Common myeloid progenitor, CD34-positive (primary cell): ENCODE data around the gene C16orf78.

Experiments used
- CTCF ChIA-PET: fragments of 350-600 bp; sonication (Branson Sonifier 250); formaldehyde crosslinking; loops from one replicate; lab custom pipeline; 2021; ENCODE audit warnings: antibody characterized with exemption; lab: Charles Lee
- POLR2A ChIA-PET: fragments of 350-600 bp; sonication (Branson Sonifier 250); formaldehyde crosslinking; loops from one replicate; lab custom pipeline; 2021; ENCODE audit warnings: antibody characterized with exemption; lab: Charles Lee
- DNase-seq, 3 donors: peaks; one replicate each; pipeline versions ENCODE4 v3.0.0 to v3.0.0-alpha.2; 2013
- H3K27ac ChIP-seq, 2 experiments: 1 replicate in 1 of 2; 2 replicates in 1 of 2; pipeline ENCODE4 v1.7.0; 2013; ENCODE audit warnings: inconsistent platforms in 2 of 2, low read length in 2 of 2, mild to moderate bottlenecking in 2 of 2, low read depth in 1 of 2, moderate library complexity in 1 of 2; ENCODE audit not compliant: severe bottlenecking in 2 of 2, insufficient read depth in 1 of 2, poor library complexity in 1 of 2
- H3K27me3 ChIP-seq, 5 experiments: replicated peaks in 2 of 5; 1 replicate in 3 of 5; 2 replicates in 2 of 5; pipeline versions ENCODE4 v1.6.1 to v1.7.0; 2013; ENCODE audit warnings: low read length in 4 of 5, mild to moderate bottlenecking in 2 of 5, moderate library complexity in 2 of 5, inconsistent platforms in 1 of 5; ENCODE audit not compliant: insufficient read depth in 5 of 5, control insufficient read depth in 4 of 5
- H3K36me3 ChIP-seq, 4 experiments: 1 replicate in 2 of 4; 2 replicates in 2 of 4; pipeline versions ENCODE4 v1.6.1 to v1.7.0; 2013; ENCODE audit warnings: low read length in 3 of 4, control low read depth in 1 of 4, mild to moderate bottlenecking in 1 of 4; ENCODE audit not compliant: control insufficient read depth in 4 of 4, insufficient read depth in 4 of 4
- H3K4me1 ChIP-seq, 4 experiments: 1 replicate in 3 of 4; 2 replicates in 1 of 4; pipeline versions ENCODE4 v1.6.1 to v1.7.1; 2013; ENCODE audit warnings: low read length in 3 of 4, mild to moderate bottlenecking in 3 of 4, control low read depth in 1 of 4, inconsistent platforms in 1 of 4, moderate library complexity in 1 of 4; ENCODE audit not compliant: control insufficient read depth in 4 of 4, insufficient read depth in 4 of 4; ENCODE audit errors: control extremely low read depth in 1 of 4
- H3K4me3 ChIP-seq, 7 experiments: 1 replicate in 4 of 7; 2 replicates in 3 of 7; pipeline versions ENCODE4 v1.5.1 to v1.7.0; 2013; ENCODE audit warnings: mild to moderate bottlenecking in 7 of 7, low read length in 6 of 7, moderate library complexity in 6 of 7, inconsistent platforms in 2 of 7, low read depth in 2 of 7, control low read depth in 1 of 7; ENCODE audit not compliant: insufficient read depth in 4 of 7, control insufficient read depth in 1 of 7; ENCODE audit errors: extremely low read depth in 1 of 7
- H3K9me3 ChIP-seq, 5 experiments: 1 replicate in 4 of 5; 2 replicates in 1 of 5; pipeline versions ENCODE4 v1.6.1 to v1.7.1; 2013; ENCODE audit warnings: low read length in 4 of 5, mild to moderate bottlenecking in 2 of 5, inconsistent platforms in 1 of 5, low read depth in 1 of 5, moderate library complexity in 1 of 5; ENCODE audit not compliant: control insufficient read depth in 4 of 5, insufficient read depth in 2 of 5; ENCODE audit errors: control extremely low read depth in 1 of 5
- WGBS: methylation state at CpG from one replicate; pipeline ENCODE4 v1.1.5; 2013; ENCODE audit not compliant: insufficient coverage; 5-methylcytosine and 5-hydroxymethylcytosine counted together

Gene C16orf78

GRCh38 chr16:49400611-49401010 lies 27.0 kb downstream of the C16orf78 start:
- CTCF ChIA-PET, result interaction anchor here (1.0 kb wide), 1 partner anchor 11 kb away, joined by 3 read pairs; no protein-coding TSS in a partner anchor
- 97% methylated on average over 6 of the region's 7 CpGs for WGBS

DNA sequence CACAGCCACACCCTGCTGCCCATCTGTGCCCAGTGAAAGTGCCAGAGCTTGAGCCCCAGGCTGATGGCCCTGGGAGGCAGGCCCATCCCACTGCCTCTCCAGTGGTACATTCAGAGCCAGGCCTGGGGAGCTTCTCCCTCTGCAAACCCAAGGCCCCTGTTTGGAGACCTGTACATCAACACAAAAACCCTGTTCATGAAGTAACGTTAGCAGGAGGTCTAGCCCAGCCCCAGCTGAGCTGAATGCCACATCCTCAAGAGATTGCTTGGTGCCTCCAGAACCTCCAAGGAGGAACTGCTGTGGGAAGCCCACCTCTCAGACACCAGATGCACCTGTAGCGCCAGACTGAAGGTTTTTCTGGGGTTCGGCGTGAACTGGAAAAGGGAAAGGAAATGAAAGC lies 31.5 kb downstream of the C16orf78 start:
- ChIA-PET CTCF (interaction anchor here (2.0 kb wide), 1 partner anchor 516 kb away, joined by 5 read pairs; no protein-coding TSS in a partner anchor), POLR2A (no interaction called here)
- Histone ChIP-seq H3K27me3 (no peaks in the 10 kb centered on the region), H3K4me1 (peaks cover 0 to 4% (median 0%) of the 10 kb centered on the region in 4 experiments), H3K36me3 (no peaks in the 10 kb centered on the region), H3K27ac (no peak overlapping the region), H3K9me3 (peaks cover 0 to 5% (median 0%) of the 10 kb centered on the region in 5 experiments), H3K4me3 (no peak overlapping the region)
- WGBS, result 91% methylated on average over 4 of the region's 4 CpGs
- no peak for DNase-seq

More at GRCh38 chr16:49400611-49401010, 27.0 kb downstream of the C16orf78 start:
- Histone ChIP-seq H3K4me1 (no peaks in the 10 kb centered on the region), H3K4me3 (no peak overlapping the region), H3K9me3 (peaks cover 0 to 5% (median 0%) of the 10 kb centered on the region in 5 experiments), H3K27me3 (peaks cover 0 to 11% (median 3%) of the 10 kb centered on the region in 5 experiments), H3K36me3 (no peaks in the 10 kb centered on the region), H3K27ac (no peak overlapping the region)
- DNase-seq, result no peak
- POLR2A ChIA-PET, result no interaction called here

GRCh38 chr16:49405530-49405929 lies 31.9 kb downstream of the C16orf78 start:
- no peak for DNase-seq
- Histone ChIP-seq H3K27me3 (no peaks in the 10 kb centered on the region), H3K36me3 (no peaks in the 10 kb centered on the region), H3K4me3 (no peak overlapping the region), H3K9me3 (peaks cover 0 to 5% (median 0%) of the 10 kb centered on the region in 5 experiments), H3K4me1 (peaks cover 0 to 4% (median 0%) of the 10 kb centered on the region in 4 experiments), H3K27ac (no peak overlapping the region)
- 90% methylated on average over 5 of the region's 6 CpGs for WGBS
- ChIA-PET CTCF (interaction anchor here (0.8 to 2.0 kb wide), 2 partner anchors 214 to 516 kb away, joined by 3 to 5 read pairs; no protein-coding TSS in a partner anchor), POLR2A (no interaction called here)

DNA sequence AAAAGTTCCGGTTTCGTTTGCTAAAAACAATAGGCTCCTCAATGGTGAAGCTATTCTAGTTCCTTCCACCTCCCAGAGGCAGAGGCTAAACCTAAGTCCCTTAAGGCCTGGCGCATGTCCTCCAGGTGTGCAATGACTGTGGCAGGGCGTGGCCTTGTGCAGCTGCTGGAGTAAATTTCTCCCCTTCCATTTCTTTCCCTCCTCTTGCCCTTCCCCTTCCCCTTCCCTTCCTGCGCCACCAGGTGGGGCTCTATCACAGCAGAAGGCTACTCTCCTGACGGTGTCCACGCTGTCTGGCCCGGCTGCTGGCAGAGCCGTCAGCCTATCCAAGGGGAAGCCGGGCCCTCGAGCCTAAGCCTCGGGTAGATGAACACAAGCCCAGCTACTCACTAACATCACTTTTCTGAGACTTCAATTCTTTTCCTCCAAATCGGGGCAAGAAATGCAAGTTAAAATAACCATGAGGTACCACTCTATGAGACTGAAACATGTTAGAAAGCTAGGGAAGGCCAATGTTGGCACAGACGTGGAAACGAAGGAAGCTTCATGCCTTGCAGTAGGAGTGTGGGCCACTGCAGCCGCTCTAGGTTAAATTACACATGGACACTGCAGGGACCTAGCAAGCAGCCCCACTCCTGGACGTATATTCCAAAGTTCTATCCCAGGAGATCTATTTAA lies 34.4 kb downstream of the C16orf78 start:
- ChIA-PET CTCF (interaction anchor here (0.7 to 2.6 kb wide), 17 partner anchors 9 to 524 kb away, joined by 3 to 29 read pairs (median 4); no protein-coding TSS in a partner anchor), POLR2A (no interaction called here)
- H3K4me1 ChIP-seq, result peaks cover 0 to 4% (median 0%) of the 10 kb centered on the region in 4 experiments
- no peak overlapping the region for H3K27ac ChIP-seq
- peaks cover 0 to 4% (median 0%) of the 10 kb centered on the region in 5 experiments for H3K9me3 ChIP-seq
- no peak overlapping the region for H3K4me3 ChIP-seq
- no peaks in the 10 kb centered on the region for H3K36me3 ChIP-seq
- H3K27me3 ChIP-seq, result no peaks in the 10 kb centered on the region
- 25% methylated on average over 12 of the region's 17 CpGs for WGBS
- peak; percentile 67 to 78 (median 74) for DNase-seq

GRCh38 chr16:49409121-49409520 lies 35.5 kb downstream of the C16orf78 start:
- CTCF ChIA-PET, result interaction anchor here (1.5 to 2.6 kb wide), 6 partner anchors 10 to 513 kb away, joined by 3 to 29 read pairs (median 5); no protein-coding TSS in a partner anchor
- POLR2A ChIA-PET, result no interaction called here
- no peaks in the 10 kb centered on the region for H3K27me3 ChIP-seq
- H3K36me3 ChIP-seq, result no peaks in the 10 kb centered on the region
- no peaks in the 10 kb centered on the region for H3K9me3 ChIP-seq
- DNase-seq, result no peak
- H3K4me1 ChIP-seq, result peaks cover 0 to 4% (median 0%) of the 10 kb centered on the region in 4 experiments
- 100% methylated on average over 1 of the region's 2 CpGs for WGBS
- H3K4me3 ChIP-seq, result no peak overlapping the region
- no peak overlapping the region for H3K27ac ChIP-seq

DNA sequence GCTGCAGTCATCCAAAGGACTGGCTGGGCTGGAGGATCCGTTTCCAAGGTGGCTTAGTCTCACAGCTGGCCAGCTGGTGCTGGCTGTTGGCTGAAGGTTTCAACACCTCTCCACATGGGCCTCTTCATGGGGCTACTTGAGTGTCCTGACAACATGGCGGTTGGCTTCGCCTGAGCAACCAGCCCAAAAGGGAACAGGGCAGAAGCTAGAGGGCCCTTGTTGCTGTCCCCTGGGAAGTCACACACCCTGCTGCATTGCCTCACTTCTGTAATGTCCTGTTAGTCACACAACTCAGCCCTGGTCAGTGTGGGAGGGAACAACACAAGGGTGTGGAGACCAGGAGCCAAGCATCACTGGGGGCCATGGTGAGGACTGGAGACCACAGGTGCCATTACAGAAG lies 36.6 kb downstream of the C16orf78 start:
- POLR2A ChIA-PET, result no interaction called here
- H3K36me3 ChIP-seq, result no peaks in the 10 kb centered on the region
- H3K9me3 ChIP-seq, result no peaks in the 10 kb centered on the region
- 94% methylated on average over 2 of the region's 3 CpGs for WGBS
- no peak overlapping the region for H3K4me3 ChIP-seq
- H3K27me3 ChIP-seq, result no peaks in the 10 kb centered on the region
- CTCF ChIA-PET, result interaction anchor here (1.3 to 1.5 kb wide), 3 partner anchors 8 to 511 kb away, joined by 3 to 4 read pairs (median 4); no protein-coding TSS in a partner anchor
- peaks cover 0 to 4% (median 0%) of the 10 kb centered on the region in 4 experiments for H3K4me1 ChIP-seq
- no peak for DNase-seq
- no peak overlapping the region for H3K27ac ChIP-seq
